Posterior cingulate gyrus (tissue), 11 donors: ENCODE results near the gene FGF7.
"Not testable (repeated sequence)": the region's sequence is repeated elsewhere in the genome, so short reads cannot be mapped to it uniquely, and the experiment has no call there.

Source experiments
- DNase-seq, 10 donors: peaks; one replicate each; pipeline versions ENCODE4 v3.0.0 to v3.0.0-alpha.2; 2020 to 2021; ENCODE audit warnings: mixed read lengths in 3 of 10
- intact Hi-C: fragments of 100-400 bp; cut with DNase I; formaldehyde crosslinking; loops from one replicate; pipeline ENCODE4 v1.15.1; 2023

FGF7 gene

GRCh38 chr15:49490966-49491365 lies 67.9 kb downstream of the FGF7 start:
- no peak for DNase-seq
- intact Hi-C loops: no loop called here

- intact Hi-C loops: no loop called here
- no peak for DNase-seq
Measured at GRCh38 chr15:49492151-49492550, 69.1 kb downstream of the FGF7 start.

- intact Hi-C loops: no loop called here
- DNase-seq: no peak
Measured at GRCh38 chr15:49492830-49493229, 69.8 kb downstream of the FGF7 start.

- intact Hi-C loops: no loop called here
- no peak for DNase-seq
Measured at GRCh38 chr15:49494842-49495241, 71.8 kb downstream of the FGF7 start.

GRCh38 chr15:49495993-49496753 lies 73.1 kb downstream of the FGF7 start:
- DNase-seq: no peak
- intact Hi-C loops: no loop called here

GRCh38 chr15:49501586-49501985 lies 78.5 kb downstream of the FGF7 start:
- intact Hi-C loops: no loop called here
- DNase-seq: peak in 1 of 10 donors; percentile 49

GRCh38 chr15:49506341-49506740 lies 83.3 kb downstream of the FGF7 start:
- DNase-seq: no peak
- intact Hi-C loops: no loop called here

- intact Hi-C loops: no loop called here
- no peak for DNase-seq
Measured at GRCh38 chr15:49507261-49507660, 84.2 kb downstream of the FGF7 start.

- intact Hi-C loops, DNase-seq: not testable (repeated sequence)
Measured at GRCh38 chr15:49512739-49513138, 89.7 kb downstream of the FGF7 start.

GRCh38 chr15:49521802-49522201 lies 98.8 kb downstream of the FGF7 start:
- intact Hi-C loops: no loop called here

GRCh38 chr15:49528289-49528688 lies 105.2 kb downstream of the FGF7 start:
- intact Hi-C loops: no loop called here
- DNase-seq: no peak

More at GRCh38 chr15:49521802-49522201, 98.8 kb downstream of the FGF7 start:
- DNase-seq: no peak

GRCh38 chr15:49530092-49530491 lies 107.0 kb downstream of the FGF7 start:
- no peak for DNase-seq
- intact Hi-C loops: no loop called here
